HEK293T (cell line): ENCODE results near the gene ANKRD52.

ENCODE experiments used
- ARNT ChIP-seq: fragments of 450-650 bp; IDR thresholded peaks from 2 replicates; pipeline ENCODE4 v1.6.1; 2017; ENCODE audit warnings: mild to moderate bottlenecking
- BHLHE40 ChIP-seq: fragments of 450-650 bp; IDR thresholded peaks from 2 replicates; pipeline ENCODE4 v1.6.1; 2016; ENCODE audit warnings: mild to moderate bottlenecking, moderate library complexity, borderline replicate concordance
- FOXA1 ChIP-seq: fragments of 450-650 bp; IDR thresholded peaks from 2 replicates; pipeline ENCODE4 v1.6.1; 2016; ENCODE audit warnings: mild to moderate bottlenecking
- FOXM1 ChIP-seq: fragments of 450-650 bp; IDR thresholded peaks from 2 replicates; pipeline ENCODE4 v1.6.1; 2017; ENCODE audit warnings: mild to moderate bottlenecking, borderline replicate concordance
- HDGF ChIP-seq: fragments of 450-650 bp; IDR thresholded peaks from 2 replicates; pipeline ENCODE4 v1.6.1; 2017; ENCODE audit warnings: antibody characterized with exemption, borderline replicate concordance
- SP1 ChIP-seq: fragments of 450-650 bp; IDR thresholded peaks from 2 replicates; pipeline ENCODE4 v1.6.1; 2017
- SUZ12 ChIP-seq: fragments of 450-650 bp; IDR thresholded peaks from 2 replicates; pipeline ENCODE4 v1.6.1; 2016; ENCODE audit warnings: mild to moderate bottlenecking
- ZNF384 ChIP-seq: fragments of 450-650 bp; IDR thresholded peaks from 2 replicates; pipeline ENCODE4 v1.6.1; 2016

GRCh38 chr12:56247923-56248322 lies 10.3 kb downstream of the ANKRD52 start:
- TF ChIP-seq BHLHE40 (no peak), HDGF (no peak), ZNF384 (no peak), FOXM1 (no peak), SP1 (no peak), FOXA1 (no peak), ARNT (no peak), SUZ12 (no peak)
